Transverse colon (tissue), 4 donors: Measurements from ENCODE around the gene TFCP2L1. TPM values are rescaled to one million over a fixed set of nuclear protein-coding genes. Genes with fewer than 3 reads are reported as not detected.
A peak's percentile ranks its signal among the peaks of the same experiment; 100 is the strongest.

Experiments used
- DNase-seq: peaks from one replicate; pipeline ENCODE4 v3.0.0-alpha.2; 2019
- H3K27ac ChIP-seq, 4 donors: fragments of 200-600 bp; sonication (generic); 2 replicates each; pipeline ENCODE4 v1.5.1; 2016 to 2018; ENCODE audit warnings: inconsistent platforms in 4 of 4
- H3K27me3 ChIP-seq: fragments of 200-600 bp; sonication (generic); 2 replicates; pipeline ENCODE4 v1.5.1; 2017; ENCODE audit warnings: inconsistent platforms
- H3K36me3 ChIP-seq, 4 donors: fragments of 200-600 bp; sonication (generic); 2 replicates each; pipeline ENCODE4 v1.5.1; 2017 to 2019; ENCODE audit warnings: inconsistent platforms in 4 of 4
- H3K4me1 ChIP-seq, 4 donors: fragments of 200-600 bp; sonication (generic); 2 replicates each; pipeline ENCODE4 v1.5.1; 2017 to 2020; ENCODE audit warnings: inconsistent platforms in 4 of 4
- H3K4me3 ChIP-seq, 4 donors: fragments of 200-600 bp; sonication (generic); 1 replicate in 1 of 4; 2 replicates in 3 of 4; pipeline versions ENCODE4 v1.5.1 to v1.6.1; 2017 to 2019; ENCODE audit warnings: inconsistent platforms in 4 of 4
- H3K9me3 ChIP-seq, 2 donors: fragments of 200-600 bp; sonication (generic); 2 replicates each; pipeline ENCODE4 v1.5.1; 2017 to 2019; ENCODE audit warnings: inconsistent platforms in 2 of 2
- EP300 ChIP-seq: sonication (generic); formaldehyde crosslinking; IDR thresholded peaks from one replicate; pipeline ENCODE4 v1.6.1; 2017; ENCODE audit warnings: antibody characterized with exemption, low read depth
- POLR2A ChIP-seq: fragments of 450-650 bp; IDR thresholded peaks from one replicate; pipeline ENCODE4 v1.6.1; 2016; ENCODE audit warnings: antibody characterized with exemption, mild to moderate bottlenecking, moderate library complexity
- POLR2AphosphoS5 ChIP-seq, 3 donors: sonication (generic); formaldehyde crosslinking; IDR thresholded peaks; one replicate each; pipeline ENCODE4 v1.6.1; 2016; ENCODE audit warnings: antibody characterized with exemption in 3 of 3
- WGBS, 2 donors: methylation state at CpG; one replicate each; pipeline ENCODE4 v1.1.5; 2018; ENCODE audit warnings: low coverage in 1 of 2; 5-methylcytosine and 5-hydroxymethylcytosine counted together
- in situ Hi-C, 4 donors: fragments of 200-750 bp; cut with MboI; loops; one replicate each; pipeline versions ENCODE4 v1.15.0 to v1.15.1; 2017; ENCODE audit warnings: low sequenced_read_pairs in 3 of 4, low pct_ligation_motif_present in 1 of 4, low pct_unique_long_range_greater_than_20kb in 1 of 4
- intact Hi-C: fragments of 100-400 bp; cut with DNase I; formaldehyde crosslinking; loops from one replicate; pipeline ENCODE4 v1.15.1; 2023; ENCODE audit warnings: low total_unique reads
- total RNA-seq, 4 donors: library from RNA; depleted of rRNA; stranded (reverse); fragments of >200 nt; gene quantifications; one replicate each; pipeline ENCODE4 v1.1.0, GENCODE V29; 2016
- TF ChIP-seq, protein P1 (sequence below), 5 experiments: fragments of 200-600 bp in 3 of 5; fragments of 450-650 bp in 2 of 5; sonication (generic) in 3 of 5; IDR thresholded peaks; 1 replicate in 2 of 5; 2 replicates in 3 of 5; pipeline ENCODE4 v1.5.1; 2016 to 2017; ENCODE audit warnings: antibody characterized with exemption in 5 of 5, inconsistent platforms in 3 of 5, mild to moderate bottlenecking in 2 of 5, moderate library complexity in 1 of 5

TFCP2L1 gene
- total RNA-seq, 4 donors from 2014 or later, result 52.7 to 167 (median 146) TPM

DNA sequence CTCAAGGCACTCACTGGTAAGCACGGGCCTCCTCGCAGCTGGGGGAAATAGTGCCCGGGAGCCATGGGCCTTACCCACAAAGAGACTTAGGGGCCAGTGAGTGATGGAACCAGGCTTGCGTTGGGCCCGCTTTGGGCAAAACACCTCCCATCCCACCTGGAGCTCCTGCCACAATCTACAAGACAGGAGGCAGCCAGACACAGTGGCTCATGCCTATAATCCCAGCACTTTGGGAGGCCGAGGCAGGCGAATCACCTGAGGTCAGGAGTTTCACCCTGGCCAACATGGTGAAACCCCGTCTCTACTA lies 88.2 kb downstream of the TFCP2L1 start:
- intact Hi-C loops (no loop called here), in situ Hi-C loops (no loop called here)
- H3K27me3 ChIP-seq, result no peaks in the 10 kb centered on the region
- peaks cover 8 to 21% (median 15%) of the 10 kb centered on the region in 4 donors for H3K4me1 ChIP-seq
- TF ChIP-seq POLR2A, result no peak
- TF ChIP-seq, protein P1, sequence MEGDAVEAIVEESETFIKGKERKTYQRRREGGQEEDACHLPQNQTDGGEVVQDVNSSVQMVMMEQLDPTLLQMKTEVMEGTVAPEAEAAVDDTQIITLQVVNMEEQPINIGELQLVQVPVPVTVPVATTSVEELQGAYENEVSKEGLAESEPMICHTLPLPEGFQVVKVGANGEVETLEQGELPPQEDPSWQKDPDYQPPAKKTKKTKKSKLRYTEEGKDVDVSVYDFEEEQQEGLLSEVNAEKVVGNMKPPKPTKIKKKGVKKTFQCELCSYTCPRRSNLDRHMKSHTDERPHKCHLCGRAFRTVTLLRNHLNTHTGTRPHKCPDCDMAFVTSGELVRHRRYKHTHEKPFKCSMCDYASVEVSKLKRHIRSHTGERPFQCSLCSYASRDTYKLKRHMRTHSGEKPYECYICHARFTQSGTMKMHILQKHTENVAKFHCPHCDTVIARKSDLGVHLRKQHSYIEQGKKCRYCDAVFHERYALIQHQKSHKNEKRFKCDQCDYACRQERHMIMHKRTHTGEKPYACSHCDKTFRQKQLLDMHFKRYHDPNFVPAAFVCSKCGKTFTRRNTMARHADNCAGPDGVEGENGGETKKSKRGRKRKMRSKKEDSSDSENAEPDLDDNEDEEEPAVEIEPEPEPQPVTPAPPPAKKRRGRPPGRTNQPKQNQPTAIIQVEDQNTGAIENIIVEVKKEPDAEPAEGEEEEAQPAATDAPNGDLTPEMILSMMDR (IDR thresholded peaks at IDR 0.05), result no peak
- no peak for TF ChIP-seq EP300
- TF ChIP-seq POLR2AphosphoS5 (IDR thresholded peaks at IDR 0.05), result no peak
- no peak for DNase-seq
- H3K27ac ChIP-seq, result peak overlapping the region; percentile 72 to 85 (median 78)
- H3K9me3 ChIP-seq, result no peaks in the 10 kb centered on the region
- H3K4me3 ChIP-seq, result no peak overlapping the region
- 92% methylated on average over 8 of the region's 8 CpGs; no CpG with 5 or more reads in 1 of the 2 donors for WGBS, 2 donors
- no peaks in the 10 kb centered on the region for H3K36me3 ChIP-seq

DNA sequence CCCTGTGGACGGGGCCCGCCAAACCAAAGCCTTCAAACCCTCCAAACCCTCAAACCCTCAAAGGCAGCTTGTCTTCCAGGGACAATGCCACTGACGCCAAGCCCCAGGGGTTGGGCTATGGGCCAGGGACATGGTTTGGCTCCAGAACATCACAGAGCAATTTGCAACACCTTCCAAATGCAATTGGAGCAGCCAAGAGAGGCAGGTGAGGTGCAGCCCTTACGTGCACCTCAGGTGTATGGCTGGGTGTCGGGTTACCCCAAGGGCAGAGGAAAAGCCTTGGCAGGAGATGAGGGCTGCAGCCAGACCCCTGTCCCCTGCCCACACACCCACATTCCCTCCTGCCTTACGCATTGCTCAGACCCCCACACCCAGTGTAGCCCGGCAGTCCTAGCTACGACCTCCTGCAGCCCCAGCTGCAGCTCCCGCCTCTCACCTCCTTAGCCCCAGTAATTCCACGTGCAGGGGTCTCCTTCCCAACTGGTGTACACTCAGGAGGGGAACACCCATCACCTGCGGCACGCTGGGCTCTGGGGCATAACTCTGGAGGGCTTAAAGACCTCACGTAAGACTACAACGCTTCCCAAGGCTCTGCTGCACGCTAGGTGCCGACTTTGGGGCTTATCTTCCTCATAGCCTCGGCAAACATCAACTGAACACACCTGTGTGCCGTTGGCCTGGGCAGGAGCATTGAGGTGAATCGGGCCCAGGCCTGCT lies 88.7 kb downstream of the TFCP2L1 start:
- 82% methylated on average over 19 of the region's 19 CpGs; no CpG with 5 or more reads in 1 of the 2 donors for WGBS, 2 donors
- intact Hi-C loops, result no loop called here

DNA sequence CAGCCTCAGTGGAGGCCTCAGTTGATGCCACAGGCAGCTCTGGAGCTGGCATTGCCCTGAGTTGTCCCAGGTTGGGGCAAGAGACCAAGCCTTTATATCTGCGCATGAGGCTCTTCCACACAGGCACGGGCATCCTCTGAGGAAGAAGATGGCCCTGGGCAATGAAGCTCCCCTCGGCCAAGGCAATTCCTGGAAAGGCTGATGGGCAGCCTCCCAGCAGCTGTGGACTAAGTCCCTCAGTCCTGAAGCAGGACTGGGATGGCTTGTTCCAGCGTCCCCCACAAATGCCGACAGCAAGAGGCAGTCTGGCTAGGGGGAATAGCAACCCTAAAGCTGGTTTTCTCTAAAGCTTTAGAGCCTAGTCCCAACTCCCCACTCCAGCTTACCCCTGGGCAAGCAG lies 90.0 kb downstream of the TFCP2L1 start:
- no peak for DNase-seq
- H3K27me3 ChIP-seq, result no peaks in the 10 kb centered on the region
- 72 to 100% methylated on average over 1 to 4 of the region's 5 CpGs for WGBS, 2 donors
- no peaks in the 10 kb centered on the region for H3K36me3 ChIP-seq
- H3K27ac ChIP-seq, result no peak overlapping the region
- no peak overlapping the region for H3K4me3 ChIP-seq
- H3K9me3 ChIP-seq, result no peaks in the 10 kb centered on the region
- in situ Hi-C loops (no loop called here), intact Hi-C loops (no loop called here)
- TF ChIP-seq POLR2AphosphoS5 (IDR thresholded peaks at IDR 0.05), result no peak
- TF ChIP-seq, protein P1 (IDR thresholded peaks at IDR 0.05), result no peak
- no peak for TF ChIP-seq POLR2A
- peaks cover 8 to 21% (median 15%) of the 10 kb centered on the region in 4 donors for H3K4me1 ChIP-seq

More for the DNA sequence above, 88.7 kb downstream of the TFCP2L1 start:
- H3K9me3 ChIP-seq, result no peaks in the 10 kb centered on the region
- in situ Hi-C loops, result no loop called here
- H3K4me1 ChIP-seq, result peaks cover 8 to 21% (median 15%) of the 10 kb centered on the region in 4 donors
- H3K27ac ChIP-seq, result peak overlapping the region; percentile 72 to 85 (median 78)
- TF ChIP-seq, protein P1 (IDR thresholded peaks at IDR 0.05), result no peak
- TF ChIP-seq POLR2A (no peak), EP300 (no peak), POLR2AphosphoS5 (IDR thresholded peaks at IDR 0.05) (no peak)
- no peak for DNase-seq
- H3K4me3 ChIP-seq, result no peak overlapping the region
- no peaks in the 10 kb centered on the region for H3K36me3 ChIP-seq
- H3K27me3 ChIP-seq, result no peaks in the 10 kb centered on the region

DNA sequence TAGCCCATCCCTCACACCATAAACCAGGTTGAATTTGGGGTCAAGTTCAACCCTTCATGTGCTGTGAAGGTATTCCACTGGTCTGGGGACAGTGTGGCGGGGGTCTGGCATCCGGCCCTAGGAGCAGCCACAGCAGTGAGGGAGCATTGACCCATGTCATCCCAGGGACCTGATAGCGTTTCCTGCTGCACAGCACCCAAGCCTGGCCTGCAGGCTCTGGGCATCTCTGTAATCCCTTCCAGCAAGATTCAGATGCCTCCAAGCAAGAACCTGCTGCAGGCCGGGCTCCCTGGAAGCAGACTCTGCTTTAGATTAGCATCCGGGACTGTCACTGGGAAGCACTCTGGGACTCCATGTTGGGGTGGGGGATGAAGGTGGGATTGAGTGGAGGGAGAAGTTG lies 90.4 kb downstream of the TFCP2L1 start:
- H3K4me3 ChIP-seq, result no peak overlapping the region
- no peaks in the 10 kb centered on the region for H3K9me3 ChIP-seq
- H3K4me1 ChIP-seq, result peaks cover 8 to 21% (median 15%) of the 10 kb centered on the region in 4 donors
- no peaks in the 10 kb centered on the region for H3K27me3 ChIP-seq
- in situ Hi-C loops (no loop called here), intact Hi-C loops (no loop called here)
- H3K36me3 ChIP-seq, result no peaks in the 10 kb centered on the region
- TF ChIP-seq POLR2AphosphoS5 (IDR thresholded peaks at IDR 0.05) (no peak), POLR2A (no peak), EP300 (no peak)
- TF ChIP-seq, protein P1 (IDR thresholded peaks at IDR 0.05), result no peak
- 80 to 88% methylated on average over 1 to 5 of the region's 5 CpGs for WGBS, 2 donors
- no peak for DNase-seq
- no peak overlapping the region for H3K27ac ChIP-seq
